HG02588 (cell line): ENCODE data around the gene USP36.

Experiments
- ATAC-seq: cut with Tn5 transposase; IDR thresholded peaks from one replicate; pipeline ENCODE4 v1.9.1; 2021; ENCODE audit warnings: mild to moderate bottlenecking, moderate library complexity; ENCODE audit not compliant: unreplicated experiment

USP36 gene

GRCh38 chr17:78746949-78747269 lies 93.7 kb downstream of the USP36 start:
- no peak for ATAC-seq

GRCh38 chr17:78746263-78746948 lies 94.2 kb downstream of the USP36 start:
- no peak for ATAC-seq
